GM21515 (cell line): ENCODE results near the gene AK1.

ENCODE experiments used
- ATAC-seq: cut with Tn5 transposase; IDR thresholded peaks from one replicate; pipeline ENCODE4 v1.9.1; 2021; ENCODE audit not compliant: unreplicated experiment

Gene AK1

DNA sequence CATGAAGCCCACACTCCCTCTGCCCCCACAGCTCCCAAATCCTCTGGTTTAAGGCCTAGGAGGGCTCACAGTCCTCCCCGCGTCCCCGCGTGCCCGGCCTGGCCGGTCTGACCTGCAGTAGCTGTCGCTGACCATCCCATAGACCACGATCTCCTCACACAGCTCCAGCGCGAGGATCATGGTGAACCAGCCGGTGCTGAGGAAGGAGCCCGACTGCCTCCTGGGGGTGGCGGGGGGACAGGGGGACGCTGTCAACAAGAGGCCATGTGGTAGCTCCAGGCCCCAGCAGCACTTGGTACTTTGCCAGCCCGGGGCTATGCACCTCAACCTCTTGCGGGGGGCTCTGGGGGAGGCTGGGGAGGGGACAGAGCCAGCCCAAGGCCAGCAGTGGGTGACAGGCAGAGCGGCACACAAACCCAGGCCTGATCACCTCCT lies 32.4 kb upstream of the AK1 start:
- no peak for ATAC-seq

DNA sequence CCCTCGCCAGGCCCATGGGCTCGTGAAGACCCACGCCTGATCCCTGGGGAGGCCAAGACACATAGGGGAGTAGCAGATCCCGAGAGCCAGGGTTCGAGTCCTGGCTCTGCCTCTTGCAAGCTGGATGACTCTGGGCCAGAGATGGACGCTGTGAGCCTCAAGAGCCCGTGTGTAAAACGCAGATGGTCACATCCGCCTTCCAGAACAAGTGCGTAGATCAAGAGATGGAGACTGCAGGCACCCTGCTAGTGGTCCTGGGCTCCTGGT lies 31.1 kb upstream of the AK1 start:
- ATAC-seq = no peak

DNA sequence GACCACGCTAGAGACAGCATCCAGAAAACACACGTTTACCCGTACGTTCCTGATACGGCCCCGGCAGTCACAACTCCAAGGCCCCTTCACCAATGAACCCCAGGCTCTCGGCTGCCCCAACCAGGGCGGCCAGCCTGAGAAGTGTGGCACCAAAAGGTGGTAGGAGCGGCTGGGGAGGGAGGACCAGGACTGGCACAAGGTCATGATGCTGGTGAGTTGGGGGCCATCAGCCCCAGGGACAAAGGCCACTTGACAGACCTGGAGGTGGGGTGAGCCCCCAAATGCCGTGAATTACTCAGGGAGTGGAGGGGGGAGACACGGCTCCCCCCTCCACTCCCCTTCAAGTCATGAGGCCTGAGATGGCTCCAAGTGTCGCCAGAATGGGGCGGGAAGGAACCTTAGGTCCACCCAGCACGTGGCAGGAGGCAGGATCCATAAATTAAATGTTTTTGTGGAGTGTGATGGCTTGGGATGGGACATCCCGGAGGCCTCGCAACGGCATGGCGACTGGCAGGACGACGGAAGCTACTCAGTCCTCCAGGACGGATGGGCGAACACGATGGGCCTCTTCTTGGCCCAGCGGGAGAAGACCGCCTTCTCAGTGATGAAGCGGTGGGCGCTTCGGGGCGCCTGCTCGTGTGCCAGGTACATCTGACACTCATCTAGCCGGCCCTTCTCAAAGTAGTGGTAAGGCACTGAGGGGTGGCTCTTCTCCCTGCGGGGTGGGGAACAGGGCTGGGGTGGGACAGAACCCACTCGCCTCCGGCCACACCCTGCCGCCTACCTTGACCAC lies 30.6 kb upstream of the AK1 start:
- no peak for ATAC-seq

DNA sequence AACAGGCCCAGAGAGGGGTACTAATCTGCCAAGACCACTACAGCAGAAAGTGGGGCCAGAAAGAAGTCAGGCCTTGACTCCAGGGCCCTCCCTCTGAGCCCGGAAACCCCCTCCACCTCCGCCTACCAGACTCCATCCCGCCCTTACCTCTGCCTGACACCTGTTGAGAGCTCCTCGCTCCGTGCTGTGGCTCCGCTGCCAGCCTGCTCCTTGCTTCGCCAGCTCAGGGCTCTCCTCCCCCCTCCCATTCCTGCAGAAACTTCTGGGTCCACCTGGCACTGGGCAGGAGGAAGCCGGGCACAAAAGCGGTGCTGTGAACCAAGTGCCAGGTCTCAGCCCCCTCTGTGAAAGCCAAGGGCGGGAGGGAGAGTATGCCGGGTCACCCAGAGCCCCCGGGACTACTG lies 28.3 kb upstream of the AK1 start:
- no peak for ATAC-seq

DNA sequence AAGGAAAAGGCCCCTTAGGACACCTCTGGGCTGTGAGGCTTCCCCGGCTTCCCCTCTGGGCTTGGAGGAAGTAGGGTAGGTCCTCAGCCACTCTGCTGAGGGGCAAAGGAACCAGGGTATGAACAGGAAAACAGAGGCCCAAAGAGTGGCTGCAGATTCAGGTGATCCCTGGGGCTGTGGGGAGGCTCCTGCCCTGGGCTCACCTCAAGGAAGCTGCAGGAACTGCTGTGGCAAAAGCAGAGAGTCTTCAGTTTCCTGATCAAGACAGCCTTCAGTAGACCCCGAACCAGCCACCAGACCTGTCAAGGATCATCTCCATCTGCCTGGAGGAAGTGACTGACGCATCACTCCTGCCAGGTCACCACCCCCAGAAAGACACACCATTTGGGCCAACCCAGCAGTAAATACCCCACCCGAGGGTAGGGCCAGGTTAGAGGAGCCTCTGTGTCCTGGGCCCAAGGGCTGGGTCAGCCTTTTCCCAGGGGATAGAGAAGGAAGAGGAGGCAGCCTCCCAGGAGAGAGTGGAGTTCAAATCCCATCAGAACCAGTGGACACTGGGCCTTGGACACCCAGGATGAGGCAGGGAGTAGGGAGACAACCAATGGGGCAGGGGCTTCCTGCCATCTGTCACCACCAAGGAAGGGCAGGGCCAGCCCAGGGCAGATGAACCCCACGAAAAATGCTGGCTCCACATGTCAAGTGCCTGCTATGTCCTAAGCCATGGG lies 27.7 kb upstream of the AK1 start:
- ATAC-seq = no peak

DNA sequence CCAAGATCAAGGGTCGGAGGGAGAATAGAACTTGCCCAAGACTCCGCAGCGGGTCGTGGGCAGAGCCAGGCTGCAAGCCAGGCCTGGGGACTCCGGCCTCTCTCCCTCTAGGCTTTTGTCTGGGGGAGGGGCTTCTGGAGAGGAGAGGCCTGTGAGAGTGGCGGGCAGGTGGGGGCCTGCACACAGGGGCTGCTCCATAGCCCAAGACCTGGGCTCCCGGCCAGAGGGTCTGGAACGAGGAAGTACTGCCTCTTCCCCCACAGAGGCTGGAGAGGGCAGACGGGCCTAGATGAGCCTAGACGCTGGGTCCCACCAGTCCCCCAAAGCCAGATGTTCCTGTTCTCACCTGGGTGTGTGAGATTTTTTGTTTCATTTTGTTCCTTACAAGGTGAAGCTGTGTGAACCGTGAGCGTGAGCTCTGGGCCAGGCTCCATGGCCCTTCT lies 27.1 kb upstream of the AK1 start:
- no peak for ATAC-seq

DNA sequence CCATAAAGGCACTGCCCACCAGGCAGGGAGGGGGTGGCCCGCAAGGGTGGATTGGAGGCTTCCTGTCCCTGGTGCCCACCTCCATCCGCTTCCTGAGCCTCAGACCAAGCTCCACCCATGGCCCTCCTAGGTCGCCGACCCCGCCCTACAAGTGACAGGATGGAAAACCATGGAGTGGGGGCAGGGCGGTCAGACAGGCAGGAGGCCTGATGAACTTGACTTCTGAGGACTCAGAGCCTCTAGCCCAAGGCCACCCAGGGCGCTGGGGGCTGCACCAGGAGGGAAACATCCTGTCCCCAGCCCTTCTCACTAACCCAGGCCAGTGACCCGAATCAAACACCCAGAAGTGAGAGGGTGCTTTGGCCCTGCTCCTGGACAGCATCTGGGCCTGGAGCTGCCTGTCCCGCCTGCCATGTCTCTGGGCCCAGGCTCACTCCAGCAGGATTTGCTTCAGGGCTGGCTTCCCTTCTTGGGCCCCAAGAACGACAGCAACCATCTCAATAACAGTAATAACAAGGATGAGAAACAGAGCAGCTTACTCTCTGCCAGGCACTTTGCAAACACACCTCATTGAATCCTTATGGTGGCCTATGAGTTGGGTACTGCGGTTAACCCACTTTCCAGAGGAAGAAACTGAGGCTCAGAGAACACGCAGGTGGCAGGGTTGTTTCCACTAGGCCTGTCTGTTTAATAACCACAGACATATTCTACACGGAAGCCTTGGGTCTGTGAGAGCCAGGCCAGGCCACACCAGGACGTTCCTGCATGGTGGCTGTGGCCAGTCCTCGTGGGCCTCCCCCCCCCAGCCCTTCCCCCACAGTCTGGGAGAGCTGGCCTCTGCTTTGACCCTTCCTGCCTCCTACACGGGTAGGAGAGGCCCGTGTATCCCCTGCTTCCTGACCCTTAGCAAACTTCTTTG lies 26.3 kb upstream of the AK1 start:
- ATAC-seq = no peak

DNA sequence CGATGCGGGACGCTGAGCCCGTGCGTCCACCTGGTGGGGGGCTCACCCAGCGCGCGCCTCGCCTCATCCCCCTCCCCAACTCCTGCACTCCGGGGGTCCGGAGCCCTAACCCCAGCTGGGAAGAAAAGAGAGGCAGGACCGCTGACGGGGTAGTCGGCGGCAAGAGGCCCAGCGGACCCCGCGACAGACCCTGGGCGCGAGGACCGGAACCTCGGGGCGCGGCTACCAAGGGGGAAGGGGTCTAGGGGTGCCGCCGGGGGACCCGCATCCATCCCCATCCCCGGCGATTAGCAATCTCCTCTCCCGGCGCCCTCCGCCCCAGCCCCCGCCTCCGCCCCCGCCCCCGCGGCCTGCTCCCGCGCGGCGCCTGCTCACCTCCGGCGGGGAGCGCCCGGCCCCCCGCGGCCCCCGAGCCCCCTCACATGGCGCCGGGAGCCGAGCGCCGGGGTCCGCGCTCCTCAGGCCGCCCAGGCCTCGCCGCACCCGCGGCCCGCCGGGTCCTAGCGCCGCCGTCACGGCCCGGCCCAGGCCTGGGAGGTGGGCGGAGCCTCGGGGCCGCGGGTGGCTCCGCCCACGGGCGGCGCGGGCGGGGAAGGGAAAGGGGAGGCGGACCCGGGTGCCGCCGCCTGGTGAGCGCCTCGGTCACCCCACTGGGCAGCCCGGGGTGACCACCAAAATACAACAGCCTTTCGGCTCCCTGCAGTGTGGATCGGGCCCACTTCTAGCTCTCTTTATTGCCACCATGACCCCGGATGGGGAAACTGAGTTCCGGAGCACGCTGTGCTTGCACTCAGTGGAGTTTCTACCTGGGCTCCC lies 21.9 kb upstream of the AK1 start, which contains the start of gene ST6GALNAC6:
ST6GALNAC6 (minus strand) TSS at position 476 of the 816 bp plus-strand sequence. CDS start 1,622 bp downstream, outside the sequence.
- peak; percentile 50 for ATAC-seq

DNA sequence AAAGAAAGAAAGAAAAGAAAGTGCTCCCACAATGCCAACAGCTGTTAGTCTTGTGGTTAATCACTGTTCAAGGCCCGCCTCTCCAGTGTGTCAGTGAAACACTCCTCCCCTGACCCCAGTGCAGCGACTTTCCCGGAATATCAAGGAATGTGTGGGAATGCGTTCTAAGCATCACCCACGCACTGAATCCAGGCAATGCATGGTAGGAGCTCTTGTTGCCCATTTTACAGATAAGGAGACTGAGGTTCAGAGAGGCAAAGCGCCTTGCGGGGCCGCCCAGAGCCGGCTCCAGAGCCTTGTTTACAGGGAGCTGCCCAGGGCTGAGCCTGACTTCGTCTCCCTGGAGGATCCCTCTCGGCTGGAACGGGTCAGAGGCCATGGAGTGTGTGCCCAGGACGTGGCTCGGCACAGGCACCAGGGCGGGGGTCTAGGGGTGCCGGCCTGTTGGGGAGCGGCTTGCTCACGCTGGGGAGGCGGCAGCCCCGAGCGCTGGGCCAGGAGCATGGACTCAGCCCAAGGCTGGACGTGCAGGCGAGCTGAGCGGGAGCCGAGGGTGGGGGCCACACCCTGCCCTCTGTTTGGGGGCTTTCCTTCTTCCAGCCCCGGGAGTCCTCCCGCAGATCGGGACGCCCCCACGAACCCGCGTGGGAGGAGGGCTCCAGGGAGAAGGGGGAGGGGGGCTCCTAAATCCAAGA lies 21.1 kb upstream of the AK1 start:
- ATAC-seq = no peak

DNA sequence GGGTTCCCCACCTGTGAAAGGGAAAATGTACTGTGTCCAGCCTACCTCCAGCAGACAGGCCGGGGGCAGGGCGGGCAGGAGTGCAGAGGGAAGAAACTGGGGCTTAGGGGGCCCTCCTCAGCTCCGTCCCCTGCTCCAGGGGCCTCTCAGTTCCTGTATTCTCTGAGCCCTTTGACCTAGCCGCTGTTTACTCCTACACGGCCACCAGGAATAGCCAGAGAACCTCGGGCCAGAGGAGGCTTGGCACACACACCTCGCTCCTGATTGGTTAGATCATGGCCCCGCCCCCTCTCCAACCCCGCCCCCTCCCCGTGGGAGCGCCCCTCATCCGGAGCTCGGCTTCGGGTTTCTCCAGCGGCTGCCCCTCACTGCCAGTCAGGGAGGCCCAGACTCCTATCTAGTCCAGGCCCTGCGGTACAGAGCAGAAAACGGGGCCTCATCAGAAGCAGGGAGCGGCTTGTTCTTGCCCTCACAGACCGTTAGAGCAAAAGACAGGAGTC lies 19.8 kb upstream of the AK1 start:
- no peak for ATAC-seq

DNA sequence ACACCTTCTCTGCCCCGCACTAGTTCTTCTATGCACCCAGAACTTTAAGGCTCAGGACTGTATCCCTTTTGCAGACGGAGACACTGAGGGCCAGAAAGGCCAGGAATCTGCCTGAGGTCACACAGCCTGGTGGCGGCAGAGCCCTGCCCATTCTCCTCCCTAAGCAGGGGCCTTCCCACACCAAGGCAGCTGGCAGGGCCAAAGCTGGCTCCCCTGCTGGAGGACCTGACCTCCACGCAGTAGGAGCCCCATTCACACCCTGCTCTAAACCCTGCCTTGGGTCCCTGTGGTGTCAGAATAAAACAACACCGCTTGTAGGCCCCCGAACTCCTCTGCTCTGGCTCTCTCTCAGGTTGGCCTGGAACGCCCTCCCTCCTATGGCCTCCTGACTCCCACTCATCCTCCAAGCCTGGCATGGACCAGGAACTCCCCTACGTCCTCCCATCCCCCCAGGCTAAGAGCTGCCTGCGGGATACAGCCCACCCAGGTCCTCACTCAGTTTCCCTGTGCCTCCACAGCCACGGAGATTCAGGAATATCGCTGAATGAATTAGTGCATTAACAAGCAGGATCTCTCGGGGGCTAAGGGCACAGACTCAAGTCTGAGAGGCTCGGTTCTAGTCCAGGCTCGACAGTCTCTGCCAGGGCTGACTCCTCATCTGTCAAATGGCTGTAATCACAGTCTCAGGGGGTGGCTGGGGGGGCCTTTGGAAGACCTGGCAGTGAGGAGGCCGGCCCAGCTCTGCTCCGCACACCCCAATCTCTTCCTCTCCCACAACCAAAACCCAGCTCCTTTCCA lies 19.1 kb upstream of the AK1 start:
- no peak for ATAC-seq

DNA sequence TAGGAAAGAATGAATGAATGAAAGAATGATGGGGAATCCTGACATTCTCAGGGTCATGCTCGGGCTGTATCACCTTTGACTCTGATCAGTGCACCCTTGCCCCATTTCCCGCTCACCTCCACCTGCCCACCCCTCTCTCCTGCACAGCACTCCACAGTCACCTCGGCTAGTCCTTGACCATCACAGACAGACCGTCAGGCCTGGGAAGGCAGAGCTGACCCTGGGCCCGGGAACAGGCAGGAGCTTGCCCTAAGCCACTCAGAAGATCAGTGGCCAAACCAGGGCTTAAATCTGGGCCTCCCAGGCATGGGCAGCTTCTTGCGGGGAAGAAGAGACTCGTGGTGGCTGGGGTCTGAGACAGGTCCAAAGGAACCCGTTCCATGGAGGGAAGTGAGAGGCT lies 18.3 kb upstream of the AK1 start:
- no peak for ATAC-seq

DNA sequence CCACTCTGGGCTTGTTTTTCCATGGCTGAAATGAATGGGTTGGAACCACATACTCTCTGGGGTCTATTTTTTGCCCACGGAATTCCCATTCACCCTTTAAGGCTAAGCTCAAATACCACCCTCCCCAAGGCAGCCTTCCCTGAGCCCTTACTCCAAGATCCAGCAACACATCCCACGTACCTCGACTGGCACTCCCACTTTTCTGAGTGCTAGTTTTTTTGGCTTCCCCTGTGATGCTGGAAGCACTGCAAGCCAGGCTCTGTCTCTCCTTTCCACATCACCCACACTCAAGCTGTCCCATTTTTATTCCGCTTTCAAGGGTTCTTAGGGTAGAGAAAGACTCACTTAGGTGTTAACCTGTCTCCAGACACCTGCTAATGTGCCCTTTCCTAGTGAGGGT lies 15.9 kb upstream of the AK1 start:
- no peak for ATAC-seq

DNA sequence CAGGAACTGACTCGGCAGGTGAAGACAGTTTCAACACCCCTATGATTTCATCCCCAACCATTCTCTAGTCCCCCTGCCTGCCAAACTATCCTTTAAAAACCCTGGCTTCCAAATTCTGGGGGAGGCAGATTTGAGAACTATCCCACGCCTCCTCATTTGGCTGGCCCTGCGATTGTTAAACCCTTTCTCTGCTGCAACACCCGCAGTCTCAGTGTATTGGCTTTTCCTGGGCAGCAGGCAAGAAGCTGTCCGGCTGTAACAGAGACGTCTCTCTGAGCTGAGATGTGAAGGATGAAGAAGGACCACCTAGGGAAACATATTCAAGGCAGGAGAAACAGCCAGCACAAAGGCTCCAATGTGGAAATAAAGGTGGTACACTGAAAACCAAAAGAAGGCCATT lies 15.4 kb upstream of the AK1 start:
- ATAC-seq = no peak

DNA sequence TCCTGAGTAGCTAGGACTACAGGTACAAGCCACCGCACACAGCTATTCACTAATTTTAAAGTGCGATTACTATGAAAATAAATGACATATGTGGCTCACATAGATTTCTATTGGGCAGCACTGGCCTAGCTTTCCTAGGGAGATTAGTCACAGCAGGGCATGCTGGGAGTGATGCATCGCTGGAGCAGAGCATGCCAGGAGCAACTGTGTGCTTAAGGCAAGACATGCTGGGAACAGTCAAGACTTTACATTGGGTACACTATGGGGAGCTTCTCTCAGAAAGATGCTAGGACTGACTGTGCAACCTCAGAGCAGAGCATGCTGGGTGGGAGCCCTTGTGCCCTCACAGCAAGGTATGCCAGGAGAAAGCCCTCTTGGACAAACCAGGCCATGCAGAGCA lies 12.6 kb upstream of the AK1 start:
- ATAC-seq = no peak

DNA sequence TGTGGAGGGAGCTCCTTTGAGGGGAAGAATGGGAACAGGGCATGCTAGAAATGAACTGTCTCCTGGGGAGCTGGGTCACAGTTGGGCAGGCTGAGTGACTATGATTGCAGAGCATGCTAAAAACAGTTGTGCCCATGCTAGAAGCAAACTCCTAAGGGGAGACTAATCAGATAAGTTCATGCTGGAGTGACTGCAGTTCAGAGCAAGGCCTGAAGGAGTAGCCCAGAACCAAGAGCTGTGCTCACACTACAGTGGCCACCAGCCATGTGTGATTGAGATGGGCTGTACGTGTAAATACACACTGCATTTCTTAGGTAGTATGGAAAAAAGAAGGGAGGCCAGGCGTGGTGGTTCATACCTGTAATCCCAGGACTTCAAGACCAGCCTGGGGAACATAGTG lies 10.3 kb upstream of the AK1 start:
- no peak for ATAC-seq

DNA sequence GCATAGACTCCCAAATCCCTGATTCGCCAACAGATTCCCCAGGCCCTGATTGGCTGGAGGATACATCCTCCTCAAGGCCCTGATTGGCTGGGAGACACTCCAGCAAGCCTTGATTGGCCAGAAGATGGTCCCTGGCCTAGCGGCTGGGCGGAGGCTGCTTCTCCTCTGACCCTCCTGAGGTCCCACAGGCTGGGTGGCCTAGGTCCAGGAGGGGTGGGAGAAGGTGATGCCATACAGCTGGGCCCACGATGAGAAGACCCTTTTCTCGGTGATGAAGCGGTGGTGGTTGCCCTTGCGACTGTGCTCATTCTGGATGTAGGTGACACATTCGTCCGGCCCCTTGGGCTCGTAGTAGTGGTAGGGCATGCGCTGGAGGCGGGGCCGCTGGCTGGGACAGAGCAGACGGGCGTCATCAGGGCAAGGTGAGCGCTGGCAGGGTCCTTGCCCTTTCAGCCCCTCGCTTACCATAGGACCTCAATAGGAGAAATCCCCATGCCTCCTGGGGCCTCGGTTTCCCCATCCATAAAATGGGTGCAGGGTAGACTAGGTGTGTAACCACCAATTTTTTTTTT lies 9.0 kb upstream of the AK1 start:
- no peak for ATAC-seq

DNA sequence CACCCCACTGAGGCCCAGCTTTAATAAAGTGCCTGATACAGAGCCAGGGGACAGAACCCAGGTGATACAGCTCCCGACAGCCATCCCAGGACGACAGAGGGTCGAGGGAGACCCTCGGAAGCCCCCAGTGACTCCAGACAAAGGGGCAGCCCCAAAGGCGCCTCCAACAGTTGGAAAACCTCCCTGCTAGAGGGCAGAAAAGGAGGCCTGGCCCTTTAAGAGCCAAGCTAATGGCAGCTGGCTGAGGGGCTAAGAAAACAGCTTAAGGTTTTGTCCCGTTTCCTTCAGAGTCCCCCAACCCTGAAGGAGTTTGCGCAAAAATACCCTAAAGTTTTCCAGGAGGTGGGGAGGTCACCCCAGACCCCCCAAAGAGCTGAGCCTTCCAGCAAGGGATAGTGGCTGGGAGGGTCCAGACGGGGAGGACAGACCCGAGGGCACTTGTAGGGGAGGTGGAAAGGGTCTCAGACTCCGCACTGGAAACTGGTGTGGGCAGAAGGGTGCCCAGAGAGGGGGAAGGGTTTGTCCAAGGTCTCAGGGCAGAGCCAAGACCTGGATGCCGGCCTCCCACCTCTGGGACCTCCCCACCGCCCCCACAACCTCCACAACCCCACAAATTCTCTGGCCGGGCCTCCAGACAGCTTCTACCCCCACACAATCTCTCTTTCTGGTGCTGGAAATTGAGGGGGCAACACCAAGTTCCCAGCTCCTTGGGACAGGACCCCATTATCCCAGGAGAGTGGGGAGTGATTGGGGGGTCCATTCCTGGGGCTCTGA lies 8.2 kb upstream of the AK1 start:
- ATAC-seq = no peak
